ENCODE results near the gene TPSD1.

DNA sequence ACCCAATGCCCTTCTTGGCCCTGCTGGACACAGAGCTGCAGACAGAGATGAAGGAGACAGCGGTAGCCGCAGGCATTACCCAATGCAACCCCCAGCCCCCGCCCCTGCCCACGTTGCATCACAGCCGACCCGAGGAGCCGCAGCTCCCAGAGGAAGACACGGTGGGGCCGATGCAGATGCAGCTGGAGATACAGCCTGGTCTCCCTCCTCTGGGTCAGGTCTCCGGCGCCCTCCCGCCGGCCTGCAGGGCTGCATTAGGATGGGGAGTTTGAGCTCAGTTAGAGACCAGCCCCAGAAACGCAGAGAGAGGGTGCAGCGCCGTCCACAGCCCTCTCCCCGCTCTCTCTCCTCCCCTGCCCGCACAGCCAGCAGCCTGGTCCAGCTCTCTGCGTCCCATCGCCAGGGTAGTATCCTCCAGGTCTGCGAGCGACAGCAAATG is 34.2 kb downstream of the TPSD1 start:
- TF ChIP-seq, protein P1, sequence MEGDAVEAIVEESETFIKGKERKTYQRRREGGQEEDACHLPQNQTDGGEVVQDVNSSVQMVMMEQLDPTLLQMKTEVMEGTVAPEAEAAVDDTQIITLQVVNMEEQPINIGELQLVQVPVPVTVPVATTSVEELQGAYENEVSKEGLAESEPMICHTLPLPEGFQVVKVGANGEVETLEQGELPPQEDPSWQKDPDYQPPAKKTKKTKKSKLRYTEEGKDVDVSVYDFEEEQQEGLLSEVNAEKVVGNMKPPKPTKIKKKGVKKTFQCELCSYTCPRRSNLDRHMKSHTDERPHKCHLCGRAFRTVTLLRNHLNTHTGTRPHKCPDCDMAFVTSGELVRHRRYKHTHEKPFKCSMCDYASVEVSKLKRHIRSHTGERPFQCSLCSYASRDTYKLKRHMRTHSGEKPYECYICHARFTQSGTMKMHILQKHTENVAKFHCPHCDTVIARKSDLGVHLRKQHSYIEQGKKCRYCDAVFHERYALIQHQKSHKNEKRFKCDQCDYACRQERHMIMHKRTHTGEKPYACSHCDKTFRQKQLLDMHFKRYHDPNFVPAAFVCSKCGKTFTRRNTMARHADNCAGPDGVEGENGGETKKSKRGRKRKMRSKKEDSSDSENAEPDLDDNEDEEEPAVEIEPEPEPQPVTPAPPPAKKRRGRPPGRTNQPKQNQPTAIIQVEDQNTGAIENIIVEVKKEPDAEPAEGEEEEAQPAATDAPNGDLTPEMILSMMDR (IDR thresholded peaks at IDR 0.05), result no peak
- TF ChIP-seq ZFX (IDR thresholded peaks at IDR 0.05; ENCODE audit: borderline replicate concordance), result no peak

Measured in 22Rv1 (cell line).